ENCODE data around the gene ACVRL1.

- no peak for TF ChIP-seq POLR3A (IDR thresholded peaks at IDR 0.05; ENCODE audit: borderline replicate concordance, extremely low read depth, insufficient read depth, insufficient read length)
- no peak for TF ChIP-seq ATF4 (CRISPR knock-in tag; IDR thresholded peaks at IDR 0.05)
- no peak for TF ChIP-seq ZNF324 (CRISPR knock-in tag; IDR thresholded peaks at IDR 0.05)
- no peak for TF ChIP-seq SOX6 (IDR thresholded peaks at IDR 0.05)
- no peak for TF ChIP-seq ZNF561 (CRISPR knock-in tag; conservative IDR thresholded peaks at IDR 0.05)
- no peak for TF ChIP-seq CTCF (IDR thresholded peaks at IDR 0.05 in 2 of 3, conservative IDR thresholded peaks at IDR 0.05 in 1 of 3; ENCODE audit: insufficient read depth in 2 of 3, low read depth in 1 of 3, low read length in 3 of 3)
- no peak for TF ChIP-seq MLX (CRISPR knock-in tag; conservative IDR thresholded peaks at IDR 0.05)
- no peak for TF ChIP-seq MEF2A (IDR thresholded peaks at IDR 0.05; ENCODE audit: control insufficient read depth, low read depth, low read length)
- TF ChIP-seq SREBF1 (IDR thresholded peaks at IDR 0.05; ENCODE audit: borderline replicate concordance, low read depth, low read length), result no peak
- TF ChIP-seq HDGF (IDR thresholded peaks at IDR 0.05), result no peak
- no peak for TF ChIP-seq MAFF (IDR thresholded peaks at IDR 0.05; ENCODE audit: low read length)
- no peak for TF ChIP-seq ZNF274 (IDR thresholded peaks at IDR 0.05; ENCODE audit: borderline replicate concordance, low read depth, low read length)
- no peak for TF ChIP-seq CREB1 (IDR thresholded peaks at IDR 0.05)
- TF ChIP-seq CREB1 (CRISPR knock-in tag; IDR thresholded peaks at IDR 0.05), result no peak
- no peak for TF ChIP-seq JUNB (CRISPR knock-in tag; conservative IDR thresholded peaks at IDR 0.05)
Observed at GRCh38 chr12:51869496-51869865, 37.8 kb upstream of the ACVRL1 start.
